Keratinocyte (primary cell): ENCODE data around the gene ATF6B. TPM values are rescaled to one million over a fixed set of nuclear protein-coding genes. Genes with fewer than 3 reads are reported as not detected.

Experiments used
- DNase-seq: peaks from one replicate; pipeline ENCODE4 v3.0.0-alpha.2; 2011; ENCODE audit warnings: low read depth, missing footprints, low spot score
- FAIRE-seq: peaks from 2 replicates; lab custom pipeline; 2011; peaks lifted over from hg19 to GRCh38; lab: Jason Lieb, UNC
- H2AFZ ChIP-seq: 2 replicates; pipeline ENCODE4 v1.6.0; 2012; ENCODE audit warnings: low read length, control low read depth, inconsistent platforms; ENCODE audit not compliant: control insufficient read depth
- H3K27ac ChIP-seq: 2 replicates; pipeline ENCODE4 v1.5.1; 2011; ENCODE audit warnings: low read length; ENCODE audit not compliant: control insufficient read depth, insufficient read depth
- H3K27me3 ChIP-seq: 3 replicates; pipeline ENCODE4 v1.6.0; 2011; ENCODE audit warnings: low read length; ENCODE audit not compliant: control insufficient read depth, insufficient read depth; ENCODE audit errors: extremely low read depth
- H3K36me3 ChIP-seq, 2 experiments: 2 replicates in 1 of 2; 3 replicates in 1 of 2; pipeline ENCODE4 v1.5.1; 2011; ENCODE audit warnings: low read length in 2 of 2, mild to moderate bottlenecking in 1 of 2; ENCODE audit not compliant: control insufficient read depth in 2 of 2, insufficient read depth in 2 of 2; ENCODE audit errors: extremely low read depth in 1 of 2
- H3K4me1 ChIP-seq: 3 replicates; pipeline ENCODE4 v1.5.1; 2011; ENCODE audit warnings: low read length; ENCODE audit not compliant: control insufficient read depth, insufficient read depth; ENCODE audit errors: extremely low read depth
- H3K4me2 ChIP-seq: 3 replicates; pipeline ENCODE4 v1.6.0; 2011; ENCODE audit warnings: low read depth, low read length; ENCODE audit not compliant: control insufficient read depth, insufficient read depth; ENCODE audit errors: extremely low read depth
- H3K4me3 ChIP-seq, 3 experiments: fragments of 200-600 bp in 1 of 3; sonication (generic) in 1 of 3; 2 replicates in 2 of 3; 3 replicates in 1 of 3; pipeline ENCODE4 v1.5.1; 2011 to 2016; ENCODE audit warnings: low read length in 3 of 3, mild to moderate bottlenecking in 3 of 3, control low read depth in 2 of 3, inconsistent platforms in 1 of 3, low read depth in 1 of 3, mixed read lengths in 1 of 3, mixed run types in 1 of 3, moderate library complexity in 1 of 3; ENCODE audit not compliant: control insufficient read depth in 2 of 3, insufficient read depth in 2 of 3; ENCODE audit errors: extremely low read depth in 1 of 3
- H3K79me2 ChIP-seq: 2 replicates; pipeline ENCODE4 v1.6.0; 2012; ENCODE audit warnings: low read length; ENCODE audit not compliant: control insufficient read depth, insufficient read depth
- H3K9ac ChIP-seq: 3 replicates; pipeline ENCODE4 v1.6.0; 2011; ENCODE audit warnings: low read length; ENCODE audit not compliant: control insufficient read depth, insufficient read depth; ENCODE audit errors: extremely low read depth
- H3K9me1 ChIP-seq: 3 replicates; pipeline ENCODE4 v1.6.0; 2011; ENCODE audit warnings: low read length; ENCODE audit not compliant: control insufficient read depth, insufficient read depth; ENCODE audit errors: extremely low read depth
- H3K9me3 ChIP-seq: 2 replicates; pipeline ENCODE4 v1.5.1; 2012; ENCODE audit warnings: low read depth, low read length; ENCODE audit not compliant: control insufficient read depth
- H4K20me1 ChIP-seq: 3 replicates; pipeline ENCODE4 v1.6.0; 2011; ENCODE audit warnings: low read length; ENCODE audit not compliant: control insufficient read depth, insufficient read depth; ENCODE audit errors: extremely low read depth
- CTCF ChIP-seq, 3 experiments: IDR thresholded peaks in 1 of 3; conservative IDR thresholded peaks in 1 of 3; optimal IDR thresholded peaks in 1 of 3; 2 replicates in 2 of 3; 3 replicates in 1 of 3; pipeline versions ENCODE3 to v1.5.1; 2011; ENCODE audit warnings: low read length in 3 of 3, mild to moderate bottlenecking in 3 of 3, moderate library complexity in 2 of 3, control low read depth in 1 of 3, inconsistent platforms in 1 of 3; ENCODE audit not compliant: insufficient read depth in 2 of 3; ENCODE audit errors: extremely low read depth in 1 of 3
- EZH2 ChIP-seq: IDR thresholded peaks from one replicate; pipeline ENCODE4 v1.6.1; 2012; ENCODE audit warnings: inconsistent platforms, mild to moderate bottlenecking, low read length, moderate library complexity
- dilution Hi-C: fragments of 300-500 bp; cut with MboI; formaldehyde crosslinking; loops from one replicate; pipeline ENCODE4 v1.7.0; 2020; ENCODE audit warnings: low sequenced_read_pairs; ENCODE audit not compliant: extremely low pct_ligation_motif_present
- polyA plus RNA-seq, 5 experiments: library from polyadenylated mRNA; depleted of rRNA in 3 of 5; stranded (reverse) in 3 of 5; stranded (forward) in 1 of 5; unstranded in 1 of 5; fragments of >200 nt; gene quantifications; 1 replicate in 1 of 5; 2 replicates in 3 of 5; 3 replicates in 1 of 5; pipeline versions ENCODE4 v1.2.1 to v1.2.3, GENCODE V29; 2011 to 2012; ENCODE audit warnings: missing spikeins in 2 of 5, low read depth in 1 of 5, low replicate concordance in 1 of 5

ATF6B gene
- polyA plus RNA-seq, 1 donor (not counting 4 experiments of a cell fraction or from before 2014, with no cell fraction given): 30.4 TPM

DNA sequence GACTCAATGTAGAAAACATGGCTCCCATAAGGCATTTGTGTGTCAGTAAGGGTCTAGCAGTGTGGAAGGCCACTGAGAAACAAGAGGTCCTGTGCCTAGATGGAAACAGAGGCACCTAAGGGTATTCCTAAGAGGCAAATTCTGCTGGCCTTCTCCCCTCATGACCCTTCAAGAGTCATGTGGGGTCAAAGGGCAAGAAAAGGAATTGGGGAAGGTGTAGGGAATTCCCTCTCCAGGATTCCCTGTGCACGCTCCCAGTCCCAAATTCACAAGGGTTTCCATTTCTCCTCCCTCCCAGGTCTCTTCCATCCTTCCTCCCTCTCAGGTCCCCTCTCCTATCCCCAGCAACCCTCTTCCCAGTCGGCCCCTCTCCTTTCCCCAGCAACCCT lies 47.3 kb upstream of the ATF6B start:
- TF ChIP-seq CTCF (optimal IDR thresholded peaks at IDR 0.05 in 1 of 3, IDR thresholded peaks at IDR 0.05 in 1 of 3, conservative IDR thresholded peaks at IDR 0.05 in 1 of 3; ENCODE audit: extremely low read depth in 1 of 3, insufficient read depth in 2 of 3, low read length in 3 of 3): no peak
- TF ChIP-seq EZH2: no peak
- no peaks in the 10 kb centered on the region for H3K9me3 ChIP-seq
- peaks cover 48% of the 10 kb centered on the region for H3K4me1 ChIP-seq
- H3K9ac ChIP-seq: peak overlapping the region; percentile 90
- no peaks in the 10 kb centered on the region for H4K20me1 ChIP-seq
- H3K4me2 ChIP-seq: peak overlapping the region; percentile 96
- DNase-seq (no peak), FAIRE-seq (no peak)
- H2AFZ ChIP-seq: no peak overlapping the region
- no peaks in the 10 kb centered on the region for H3K9me1 ChIP-seq
- dilution Hi-C loops: no loop called here
- H3K79me2 ChIP-seq: peaks cover 30% of the 10 kb centered on the region
- H3K36me3 ChIP-seq: peaks cover 3 to 9% of the 10 kb centered on the region in 2 experiments
- H3K4me3 ChIP-seq: peak overlapping the region; percentile 76 to 87 (median 86)
- H3K27me3 ChIP-seq: no peaks in the 10 kb centered on the region
- H3K27ac ChIP-seq: peak overlapping the region; percentile 51

- peak overlapping the region; percentile 96 for H3K4me2 ChIP-seq
- DNase-seq: no peak
- no peak overlapping the region for H3K9ac ChIP-seq
- H3K9me1 ChIP-seq: no peaks in the 10 kb centered on the region
- H3K4me1 ChIP-seq: peaks cover 48% of the 10 kb centered on the region
- FAIRE-seq: no peak
- H3K9me3 ChIP-seq: no peaks in the 10 kb centered on the region
- H3K36me3 ChIP-seq: peaks cover 10 to 14% of the 10 kb centered on the region in 2 experiments
- H3K27me3 ChIP-seq: no peaks in the 10 kb centered on the region
- no peak overlapping the region for H3K4me3 ChIP-seq
- TF ChIP-seq CTCF (optimal IDR thresholded peaks at IDR 0.05 in 1 of 3, IDR thresholded peaks at IDR 0.05 in 1 of 3, conservative IDR thresholded peaks at IDR 0.05 in 1 of 3; ENCODE audit: extremely low read depth in 1 of 3, insufficient read depth in 2 of 3, low read length in 3 of 3) (no peak), EZH2 (no peak)
- H4K20me1 ChIP-seq: no peaks in the 10 kb centered on the region
- H3K79me2 ChIP-seq: peaks cover 30% of the 10 kb centered on the region
- no peak overlapping the region for H3K27ac ChIP-seq
- dilution Hi-C loops: no loop called here
- H2AFZ ChIP-seq: no peak overlapping the region
Measured at GRCh38 chr6:32174416-32174815, 46.4 kb upstream of the ATF6B start.
